22Rv1 (cell line): ENCODE data around the gene MATN4.

ENCODE experiments used
- CTCF ChIP-seq: fragments of 450-650 bp; IDR thresholded peaks from 2 replicates; pipeline ENCODE4 v1.5.1; 2017; ENCODE audit warnings: mild to moderate bottlenecking
- ZFX ChIP-seq: fragments of 450-650 bp; IDR thresholded peaks from 2 replicates; pipeline ENCODE4 v1.6.1; 2017; ENCODE audit warnings: antibody characterized with exemption, borderline replicate concordance

- TF ChIP-seq CTCF, result no peak
- TF ChIP-seq ZFX, result no peak
These were observed 4.1 kb upstream of the MATN4 start for GRCh38 chr20:45312241-45312640.
